ENCODE data around the gene RNF145.

GRCh38 chr5:159209438-159210209 lies at the start of gene RNF145:
- no peak for TF ChIP-seq POLR2A (IDR thresholded peaks at IDR 0.05)
- TF ChIP-seq POLR2AphosphoS5 (IDR thresholded peaks at IDR 0.05): peak in 2 of 3 donors; percentile 55 to 65
